SK-N-SH (cell line): ENCODE data around the gene WDR44. TPM values are rescaled to one million over a fixed set of nuclear protein-coding genes. Genes with fewer than 3 reads are reported as not detected.

Source experiments
- CTCF ChIA-PET: fragments of 300-600, 350-600 bp; formaldehyde crosslinking; extraction: SDS; loops from one replicate; lab custom pipeline; 2021; lab: Yijun Ruan, JAX
- POLR2A ChIA-PET: fragments of 350-600 bp; sonication (Branson Sonifier 250); formaldehyde crosslinking; extraction: SDS; loops from one replicate; lab custom pipeline; 2020; ENCODE audit warnings: antibody characterized with exemption, inconsistent platforms; lab: Yijun Ruan, JAX
- DNase-seq: peaks from one replicate; pipeline ENCODE4 v3.0.0; 2012
- H2AFZ ChIP-seq: fragments of 200-600 bp; sonication (generic); 2 replicates; pipeline ENCODE4 v1.8.1; 2016; ENCODE audit warnings: antibody characterized with exemption, mild to moderate bottlenecking, low read depth
- H3F3A ChIP-seq: fragments of 200-600 bp; sonication (generic); replicated peaks from 2 replicates; pipeline ENCODE3; 2016; ENCODE audit warnings: antibody characterized with exemption, mild to moderate bottlenecking; ENCODE audit not compliant: insufficient read depth
- H3K27ac ChIP-seq, 2 experiments: fragments of 200-500 bp in 1 of 2; fragments of 200-600 bp in 1 of 2; sonication (Bioruptor generic) in 1 of 2; sonication (generic), shearing (Covaris generic) in 1 of 2; 2 replicates each; pipeline versions ENCODE4 v1.5.1 to v1.6.1; 2014 to 2016; ENCODE audit warnings: low read depth in 2 of 2, inconsistent platforms in 1 of 2, low read length in 1 of 2, mild to moderate bottlenecking in 1 of 2, mixed read lengths in 1 of 2
- H3K27me3 ChIP-seq: fragments of 200-600 bp; sonication (generic), shearing (Covaris generic); 2 replicates; pipeline ENCODE4 v1.6.1; 2016; ENCODE audit warnings: mixed run types; ENCODE audit not compliant: insufficient read depth
- H3K36me3 ChIP-seq, 2 experiments: fragments of 200-500 bp in 1 of 2; fragments of 200-600 bp in 1 of 2; sonication (Bioruptor generic) in 1 of 2; sonication (generic) in 1 of 2; replicated peaks in 1 of 2; 2 replicates each; pipeline versions ENCODE3 to v1.5.1; 2014 to 2016; ENCODE audit warnings: low read length in 1 of 2, mild to moderate bottlenecking in 1 of 2; ENCODE audit not compliant: insufficient read depth in 2 of 2, control insufficient read depth in 1 of 2
- H3K4me1 ChIP-seq, 2 experiments: fragments of 200-500 bp in 1 of 2; fragments of 200-600 bp in 1 of 2; sonication (Bioruptor generic) in 1 of 2; sonication (generic), shearing (Covaris generic) in 1 of 2; 2 replicates each; pipeline versions ENCODE4 v1.5.1 to v1.6.1; 2014 to 2016; ENCODE audit warnings: low read depth in 1 of 2, low read length in 1 of 2, mixed run types in 1 of 2; ENCODE audit not compliant: insufficient read depth in 2 of 2, control insufficient read depth in 1 of 2
- H3K4me2 ChIP-seq: fragments of 200-600 bp; sonication (generic), shearing (Covaris generic); 2 replicates; pipeline ENCODE4 v1.6.1; 2017; ENCODE audit warnings: mixed run types
- H3K4me3 ChIP-seq, 2 experiments: fragments of 200-500 bp in 1 of 2; fragments of 200-600 bp in 1 of 2; sonication (Bioruptor generic) in 1 of 2; sonication (generic), shearing (Covaris generic) in 1 of 2; 2 replicates each; pipeline versions ENCODE4 v1.5.1 to v1.8.1; 2014 to 2016; ENCODE audit warnings: low read depth in 2 of 2, inconsistent platforms in 1 of 2, low read length in 1 of 2, mild to moderate bottlenecking in 1 of 2, mixed read lengths in 1 of 2, moderate library complexity in 1 of 2
- H3K79me2 ChIP-seq: fragments of 200-600 bp; sonication (generic); 2 replicates; pipeline ENCODE4 v1.8.1; 2017; ENCODE audit warnings: mild to moderate bottlenecking; ENCODE audit not compliant: insufficient read depth
- H3K9ac ChIP-seq: fragments of 200-600 bp; sonication (generic); 2 replicates; pipeline ENCODE4 v1.6.1; 2017; ENCODE audit warnings: mixed run types
- H3K9me2 ChIP-seq: fragments of 200-600 bp; sonication (generic); 2 replicates; pipeline ENCODE4 v1.6.1; 2017; ENCODE audit warnings: mixed run types
- H3K9me3 ChIP-seq: fragments of 200-600 bp; sonication (generic); 2 replicates; pipeline ENCODE4 v1.6.1; 2017; ENCODE audit warnings: mixed run types, mild to moderate bottlenecking, moderate library complexity
- H4K20me1 ChIP-seq: fragments of 200-600 bp; sonication (generic); 2 replicates; pipeline ENCODE4 v1.6.1; 2017; ENCODE audit warnings: mild to moderate bottlenecking, mixed run types; ENCODE audit not compliant: insufficient read depth
- CHD2 ChIP-seq: fragments of 150-350 bp; IDR thresholded peaks from 2 replicates; pipeline ENCODE4 v1.6.1; 2018; ENCODE audit warnings: low read length; ENCODE audit not compliant: partially characterized antibody
- EP300 ChIP-seq, 2 experiments: IDR thresholded peaks; 2 replicates each; pipeline versions ENCODE4 v1.4.0 to v1.6.1; 2012; ENCODE audit warnings: borderline replicate concordance in 1 of 2, low read depth in 1 of 2, low read length in 1 of 2
- EZH2phosphoT487 ChIP-seq: fragments of 200-600 bp; sonication (generic); IDR thresholded peaks from 2 replicates; pipeline ENCODE4 v1.6.1; 2017; ENCODE audit warnings: low read depth, mixed run types, mild to moderate bottlenecking, antibody characterized with exemption, moderate library complexity, borderline replicate concordance
- MEF2A ChIP-seq: IDR thresholded peaks from 2 replicates; pipeline ENCODE4 v1.4.0; 2012; ENCODE audit warnings: low read depth, borderline replicate concordance
- POLR2AphosphoS5 ChIP-seq: IDR thresholded peaks from 2 replicates; pipeline ENCODE4 v1.6.1; 2012; ENCODE audit warnings: low read depth, low read length
- RAD21 ChIP-seq: IDR thresholded peaks from 2 replicates; pipeline ENCODE4 v1.6.1; 2012; ENCODE audit warnings: mild to moderate bottlenecking, low read length
- RCOR1 ChIP-seq: fragments of 150-350 bp; IDR thresholded peaks from 2 replicates; pipeline ENCODE4 v1.6.1; 2017; ENCODE audit warnings: antibody characterized with exemption, low read length
- RFX5 ChIP-seq: IDR thresholded peaks from 2 replicates; pipeline ENCODE4 v1.6.1; 2012; ENCODE audit warnings: mild to moderate bottlenecking, improper control_type of control experiment, low read length
- SIN3A ChIP-seq: IDR thresholded peaks from 2 replicates; pipeline ENCODE4 v1.6.1; 2012; ENCODE audit warnings: low read depth, mild to moderate bottlenecking, low read length, moderate library complexity, borderline replicate concordance
- SMC3 ChIP-seq: IDR thresholded peaks from 2 replicates; pipeline ENCODE4 v1.6.1; 2012; ENCODE audit warnings: low read depth, low read length, improper control_type of control experiment
- TAF1 ChIP-seq: IDR thresholded peaks from 2 replicates; pipeline ENCODE4 v1.6.1; 2012; ENCODE audit warnings: low read depth, mild to moderate bottlenecking, low read length, moderate library complexity, borderline replicate concordance
- YY1 ChIP-seq: IDR thresholded peaks from 2 replicates; pipeline ENCODE4 v1.4.0; 2012; ENCODE audit warnings: low read depth, mild to moderate bottlenecking
- WGBS: methylation state at CpG from one replicate; pipeline ENCODE4 v1.1.6; 2017; ENCODE audit warnings: low lambda C conversion rate; 5-methylcytosine and 5-hydroxymethylcytosine counted together
- polyA plus RNA-seq, 3 experiments: library from polyadenylated mRNA; depleted of rRNA; stranded (reverse); fragments of >200 nt; gene quantifications; 2 replicates each; pipeline ENCODE4 v1.2.3, GENCODE V29; 2012
- TF ChIP-seq, protein P1 (sequence below): IDR thresholded peaks from 2 replicates; pipeline ENCODE4 v1.4.0; 2012; ENCODE audit warnings: low read depth, borderline replicate concordance
- TF ChIP-seq, protein P2 (sequence below): fragments of 150-350 bp; IDR thresholded peaks from 2 replicates; pipeline ENCODE4 v1.6.1; 2017; ENCODE audit warnings: antibody characterized with exemption, low read length, low read depth, borderline replicate concordance
- TF ChIP-seq, protein P3 (sequence below): fragments of 200-600 bp; sonication (generic); IDR thresholded peaks from 2 replicates; pipeline ENCODE4 v1.6.1; 2017; ENCODE audit warnings: antibody characterized with exemption, mild to moderate bottlenecking, moderate library complexity
- TF ChIP-seq, protein P4 (sequence below): IDR thresholded peaks from 2 replicates; pipeline ENCODE4 v1.6.1; 2012; ENCODE audit warnings: mild to moderate bottlenecking, low read depth, low read length, moderate library complexity

The WDR44 gene
- polyA plus RNA-seq, 1 of the 3 experiments (the other 2 are of a cell fraction), result 5.3 TPM

DNA sequence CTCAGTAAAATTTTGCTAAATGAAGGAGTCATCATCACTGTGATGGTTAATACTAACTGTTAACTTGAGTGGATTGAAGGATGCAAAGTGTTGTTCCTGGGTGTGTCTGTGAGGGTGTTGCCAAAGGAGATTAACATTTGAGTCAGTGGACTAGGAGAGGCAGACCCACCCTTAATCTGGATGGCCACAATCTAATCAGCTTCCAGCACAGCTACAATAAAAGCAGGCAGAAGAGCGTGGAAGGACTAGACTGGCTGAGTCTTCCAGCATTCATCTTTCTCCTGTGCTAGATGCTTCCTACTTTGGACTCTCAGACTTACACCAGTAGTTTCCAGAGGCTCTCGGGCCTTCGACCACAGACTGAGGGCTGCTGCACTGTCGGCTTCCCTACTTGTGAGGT, 21.3 kb upstream of the WDR44 start (continued):
- TF ChIP-seq, protein P1, sequence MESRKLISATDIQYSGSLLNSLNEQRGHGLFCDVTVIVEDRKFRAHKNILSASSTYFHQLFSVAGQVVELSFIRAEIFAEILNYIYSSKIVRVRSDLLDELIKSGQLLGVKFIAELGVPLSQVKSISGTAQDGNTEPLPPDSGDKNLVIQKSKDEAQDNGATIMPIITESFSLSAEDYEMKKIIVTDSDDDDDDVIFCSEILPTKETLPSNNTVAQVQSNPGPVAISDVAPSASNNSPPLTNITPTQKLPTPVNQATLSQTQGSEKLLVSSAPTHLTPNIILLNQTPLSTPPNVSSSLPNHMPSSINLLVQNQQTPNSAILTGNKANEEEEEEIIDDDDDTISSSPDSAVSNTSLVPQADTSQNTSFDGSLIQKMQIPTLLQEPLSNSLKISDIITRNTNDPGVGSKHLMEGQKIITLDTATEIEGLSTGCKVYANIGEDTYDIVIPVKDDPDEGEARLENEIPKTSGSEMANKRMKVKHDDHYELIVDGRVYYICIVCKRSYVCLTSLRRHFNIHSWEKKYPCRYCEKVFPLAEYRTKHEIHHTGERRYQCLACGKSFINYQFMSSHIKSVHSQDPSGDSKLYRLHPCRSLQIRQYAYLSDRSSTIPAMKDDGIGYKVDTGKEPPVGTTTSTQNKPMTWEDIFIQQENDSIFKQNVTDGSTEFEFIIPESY, result no peak
- no peak for TF ChIP-seq RAD21
- no peak for TF ChIP-seq MEF2A
- TF ChIP-seq RCOR1, result no peak
- TF ChIP-seq, protein P2, sequence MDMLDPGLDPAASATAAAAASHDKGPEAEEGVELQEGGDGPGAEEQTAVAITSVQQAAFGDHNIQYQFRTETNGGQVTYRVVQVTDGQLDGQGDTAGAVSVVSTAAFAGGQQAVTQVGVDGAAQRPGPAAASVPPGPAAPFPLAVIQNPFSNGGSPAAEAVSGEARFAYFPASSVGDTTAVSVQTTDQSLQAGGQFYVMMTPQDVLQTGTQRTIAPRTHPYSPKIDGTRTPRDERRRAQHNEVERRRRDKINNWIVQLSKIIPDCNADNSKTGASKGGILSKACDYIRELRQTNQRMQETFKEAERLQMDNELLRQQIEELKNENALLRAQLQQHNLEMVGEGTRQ, result no peak
- TF ChIP-seq CHD2, result no peak
- TF ChIP-seq EZH2phosphoT487, result no peak
- no peak for TF ChIP-seq POLR2AphosphoS5

DNA sequence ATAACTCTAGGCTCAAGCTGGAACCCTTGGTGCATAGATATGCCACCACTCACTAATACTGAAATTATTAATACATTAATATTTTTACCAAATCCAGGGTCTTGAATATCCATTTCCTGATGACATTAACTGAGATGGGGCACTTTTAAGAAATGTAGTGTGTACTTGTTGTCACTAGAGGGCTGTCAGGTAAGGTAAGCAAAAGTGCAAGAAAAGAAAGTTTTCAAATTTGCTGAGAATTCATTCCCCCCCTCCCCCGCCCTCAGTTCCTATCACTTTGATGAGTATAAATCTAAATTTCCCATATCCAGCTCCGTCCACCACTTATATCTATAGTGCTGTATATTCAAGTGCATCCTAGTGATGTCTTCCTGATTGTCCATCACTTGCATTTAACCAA, 20.5 kb upstream of the WDR44 start:
- Histone ChIP-seq H3K4me1 (no peaks in the 10 kb centered on the region), H4K20me1 (no peaks in the 10 kb centered on the region), H3K9me3 (no peaks in the 10 kb centered on the region), H3K9ac (no peak overlapping the region), H3K27me3 (no peaks in the 10 kb centered on the region; the same call in 1 of the 2 replicates), H2AFZ (no peak overlapping the region), H3F3A (no peaks in the 10 kb centered on the region), H3K9me2 (no peaks in the 10 kb centered on the region), H3K4me3 (no peak overlapping the region), H3K4me2 (no peak overlapping the region), H3K36me3 (no peaks in the 10 kb centered on the region), H3K79me2 (no peaks in the 10 kb centered on the region), H3K27ac (no peak overlapping the region)
- CTCF ChIA-PET, result interaction anchor here (0.6 to 2.0 kb wide), 6 partner anchors 9 to 71 kb away, joined by 4 to 10 read pairs (median 5); no protein-coding TSS in a partner anchor
- POLR2A ChIA-PET, result no interaction called here
- TF ChIP-seq, protein P3, sequence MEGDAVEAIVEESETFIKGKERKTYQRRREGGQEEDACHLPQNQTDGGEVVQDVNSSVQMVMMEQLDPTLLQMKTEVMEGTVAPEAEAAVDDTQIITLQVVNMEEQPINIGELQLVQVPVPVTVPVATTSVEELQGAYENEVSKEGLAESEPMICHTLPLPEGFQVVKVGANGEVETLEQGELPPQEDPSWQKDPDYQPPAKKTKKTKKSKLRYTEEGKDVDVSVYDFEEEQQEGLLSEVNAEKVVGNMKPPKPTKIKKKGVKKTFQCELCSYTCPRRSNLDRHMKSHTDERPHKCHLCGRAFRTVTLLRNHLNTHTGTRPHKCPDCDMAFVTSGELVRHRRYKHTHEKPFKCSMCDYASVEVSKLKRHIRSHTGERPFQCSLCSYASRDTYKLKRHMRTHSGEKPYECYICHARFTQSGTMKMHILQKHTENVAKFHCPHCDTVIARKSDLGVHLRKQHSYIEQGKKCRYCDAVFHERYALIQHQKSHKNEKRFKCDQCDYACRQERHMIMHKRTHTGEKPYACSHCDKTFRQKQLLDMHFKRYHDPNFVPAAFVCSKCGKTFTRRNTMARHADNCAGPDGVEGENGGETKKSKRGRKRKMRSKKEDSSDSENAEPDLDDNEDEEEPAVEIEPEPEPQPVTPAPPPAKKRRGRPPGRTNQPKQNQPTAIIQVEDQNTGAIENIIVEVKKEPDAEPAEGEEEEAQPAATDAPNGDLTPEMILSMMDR, result peak; percentile 45
- no peak for TF ChIP-seq YY1
- TF ChIP-seq, protein P4, sequence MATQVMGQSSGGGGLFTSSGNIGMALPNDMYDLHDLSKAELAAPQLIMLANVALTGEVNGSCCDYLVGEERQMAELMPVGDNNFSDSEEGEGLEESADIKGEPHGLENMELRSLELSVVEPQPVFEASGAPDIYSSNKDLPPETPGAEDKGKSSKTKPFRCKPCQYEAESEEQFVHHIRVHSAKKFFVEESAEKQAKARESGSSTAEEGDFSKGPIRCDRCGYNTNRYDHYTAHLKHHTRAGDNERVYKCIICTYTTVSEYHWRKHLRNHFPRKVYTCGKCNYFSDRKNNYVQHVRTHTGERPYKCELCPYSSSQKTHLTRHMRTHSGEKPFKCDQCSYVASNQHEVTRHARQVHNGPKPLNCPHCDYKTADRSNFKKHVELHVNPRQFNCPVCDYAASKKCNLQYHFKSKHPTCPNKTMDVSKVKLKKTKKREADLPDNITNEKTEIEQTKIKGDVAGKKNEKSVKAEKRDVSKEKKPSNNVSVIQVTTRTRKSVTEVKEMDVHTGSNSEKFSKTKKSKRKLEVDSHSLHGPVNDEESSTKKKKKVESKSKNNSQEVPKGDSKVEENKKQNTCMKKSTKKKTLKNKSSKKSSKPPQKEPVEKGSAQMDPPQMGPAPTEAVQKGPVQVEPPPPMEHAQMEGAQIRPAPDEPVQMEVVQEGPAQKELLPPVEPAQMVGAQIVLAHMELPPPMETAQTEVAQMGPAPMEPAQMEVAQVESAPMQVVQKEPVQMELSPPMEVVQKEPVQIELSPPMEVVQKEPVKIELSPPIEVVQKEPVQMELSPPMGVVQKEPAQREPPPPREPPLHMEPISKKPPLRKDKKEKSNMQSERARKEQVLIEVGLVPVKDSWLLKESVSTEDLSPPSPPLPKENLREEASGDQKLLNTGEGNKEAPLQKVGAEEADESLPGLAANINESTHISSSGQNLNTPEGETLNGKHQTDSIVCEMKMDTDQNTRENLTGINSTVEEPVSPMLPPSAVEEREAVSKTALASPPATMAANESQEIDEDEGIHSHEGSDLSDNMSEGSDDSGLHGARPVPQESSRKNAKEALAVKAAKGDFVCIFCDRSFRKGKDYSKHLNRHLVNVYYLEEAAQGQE, result no peak
- peak; percentile 13; the same call in 1 of the 2 replicates for TF ChIP-seq SMC3
- TF ChIP-seq TAF1, result no peak
- no peak for TF ChIP-seq EZH2phosphoT487
- TF ChIP-seq RAD21, result peak; percentile 35; the same call in 1 of the 2 replicates
- no peak for TF ChIP-seq SIN3A
- TF ChIP-seq MEF2A, result no peak
- no peak for TF ChIP-seq EP300 (IDR thresholded peaks at IDR 0.05; ENCODE audit: borderline replicate concordance in 1 of 2, low read depth in 1 of 2, low read length in 1 of 2)
- no peak for TF ChIP-seq POLR2AphosphoS5
- TF ChIP-seq RFX5, result no peak
- WGBS, result 16% methylated on average over 2 of the region's 2 CpGs
- DNase-seq, result no peak
